ENCODE measurements around the gene COL4A6.

DNA sequence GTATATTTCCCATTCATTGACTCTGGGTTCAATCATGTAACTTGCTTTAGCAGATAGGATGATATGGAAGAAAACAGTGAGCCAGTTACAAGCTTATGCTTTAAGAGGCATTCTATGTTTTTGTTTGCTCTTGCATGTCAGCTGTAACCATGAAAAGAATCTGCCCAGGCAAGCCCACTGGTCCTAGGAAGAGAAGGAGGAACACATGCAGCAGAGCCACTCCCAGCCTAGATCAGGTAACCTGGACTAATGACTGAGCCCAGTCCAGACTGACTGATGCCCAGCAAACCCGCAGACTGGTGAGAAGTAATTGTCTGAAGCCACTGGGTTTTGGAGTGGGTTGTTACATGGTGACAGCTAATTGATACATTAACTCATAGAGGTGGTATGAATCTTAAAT is 167.9 kb downstream of the COL4A6 start:
- TF ChIP-seq POLR2A (IDR thresholded peaks at IDR 0.05; ENCODE audit: low read depth, low read length) (no peak), CTCF (IDR thresholded peaks at IDR 0.05; ENCODE audit: extremely low read depth in 1 of 2, insufficient read depth in 1 of 2, low read depth in 1 of 2, low read length in 2 of 2) (no peak), EZH2 (IDR thresholded peaks at IDR 0.05; ENCODE audit: borderline replicate concordance, low read depth, low read length, severe bottlenecking) (no peak), GATA2 (IDR thresholded peaks at IDR 0.05; ENCODE audit: insufficient read depth, insufficient read length, low read depth, low read length) (no peak)

Measured in endothelial cell of umbilical vein (primary cell).